ENCODE results near the gene CLIP2.

Gene CLIP2

GRCh38 chr7:74282748-74283459 lies 6.3 kb upstream of the CLIP2 start:
- no peak for TF ChIP-seq GLIS3 (CRISPR knock-in tag; IDR thresholded peaks at IDR 0.05)
- no peak for TF ChIP-seq POU6F1 (CRISPR knock-in tag; IDR thresholded peaks at IDR 0.05; ENCODE audit: borderline replicate concordance, low read depth)
- no peak for TF ChIP-seq OSR1 (CRISPR knock-in tag; IDR thresholded peaks at IDR 0.05)
- TF ChIP-seq ZNF565 (CRISPR knock-in tag; conservative IDR thresholded peaks at IDR 0.05; ENCODE audit: low read depth), result no peak
- no peak for TF ChIP-seq TSHZ2 (CRISPR knock-in tag; IDR thresholded peaks at IDR 0.05)
- TF ChIP-seq ISL1 (CRISPR knock-in tag; IDR thresholded peaks at IDR 0.05), result no peak
- no peak for TF ChIP-seq ARNTL (CRISPR knock-in tag; IDR thresholded peaks at IDR 0.05; ENCODE audit: borderline replicate concordance, low read depth)
- no peak for TF ChIP-seq TCF4 (CRISPR knock-in tag; IDR thresholded peaks at IDR 0.05; ENCODE audit: borderline replicate concordance)
- no peak for TF ChIP-seq ZNF8 (CRISPR knock-in tag; IDR thresholded peaks at IDR 0.05)
- TF ChIP-seq ZFP30 (CRISPR knock-in tag; IDR thresholded peaks at IDR 0.05), result no peak
- no peak for TF ChIP-seq CREB5 (CRISPR knock-in tag; IDR thresholded peaks at IDR 0.05; ENCODE audit: low read depth)
- no peak for TF ChIP-seq BACH2 (CRISPR knock-in tag; IDR thresholded peaks at IDR 0.05; ENCODE audit: borderline replicate concordance)
- no peak for TF ChIP-seq RARB (CRISPR knock-in tag; IDR thresholded peaks at IDR 0.05)

GRCh38 chr7:74283858-74284447 lies 5.3 kb upstream of the CLIP2 start:
- no peak for TF ChIP-seq ZC3H10 (CRISPR knock-in tag; IDR thresholded peaks at IDR 0.05)
- TF ChIP-seq RARB (CRISPR knock-in tag; IDR thresholded peaks at IDR 0.05), result no peak
- no peak for TF ChIP-seq OSR1 (CRISPR knock-in tag; IDR thresholded peaks at IDR 0.05)
- no peak for TF ChIP-seq POU6F1 (CRISPR knock-in tag; IDR thresholded peaks at IDR 0.05; ENCODE audit: borderline replicate concordance, low read depth)
- TF ChIP-seq ARNTL (CRISPR knock-in tag; IDR thresholded peaks at IDR 0.05; ENCODE audit: borderline replicate concordance, low read depth), result no peak
- TF ChIP-seq SNAI2 (CRISPR knock-in tag; IDR thresholded peaks at IDR 0.05), result no peak
- no peak for TF ChIP-seq ZFP30 (CRISPR knock-in tag; IDR thresholded peaks at IDR 0.05)
- ATAC-seq, result no peak

More at GRCh38 chr7:74282748-74283459, 6.3 kb upstream of the CLIP2 start:
- ATAC-seq, result no peak

- ATAC-seq, result no peak
- TF ChIP-seq ZC3H10 (CRISPR knock-in tag; IDR thresholded peaks at IDR 0.05), result no peak
- no peak for TF ChIP-seq TOX (CRISPR knock-in tag; IDR thresholded peaks at IDR 0.05; ENCODE audit: borderline replicate concordance)
- no peak for TF ChIP-seq POU6F1 (CRISPR knock-in tag; IDR thresholded peaks at IDR 0.05; ENCODE audit: borderline replicate concordance, low read depth)
- TF ChIP-seq ESRRG (CRISPR knock-in tag; IDR thresholded peaks at IDR 0.05), result no peak
- TF ChIP-seq CSRNP3 (CRISPR knock-in tag; IDR thresholded peaks at IDR 0.05), result no peak
- no peak for TF ChIP-seq RARB (CRISPR knock-in tag; IDR thresholded peaks at IDR 0.05)
- no peak for TF ChIP-seq OSR1 (CRISPR knock-in tag; IDR thresholded peaks at IDR 0.05)
- no peak for TF ChIP-seq TCF4 (CRISPR knock-in tag; IDR thresholded peaks at IDR 0.05; ENCODE audit: borderline replicate concordance)
- TF ChIP-seq CSDC2 (CRISPR knock-in tag; IDR thresholded peaks at IDR 0.05), result no peak
- TF ChIP-seq ZFP30 (CRISPR knock-in tag; IDR thresholded peaks at IDR 0.05), result no peak
- no peak for TF ChIP-seq BACH2 (CRISPR knock-in tag; IDR thresholded peaks at IDR 0.05; ENCODE audit: borderline replicate concordance)
- TF ChIP-seq TSHZ2 (CRISPR knock-in tag; IDR thresholded peaks at IDR 0.05), result no peak
- no peak for TF ChIP-seq SNAI2 (CRISPR knock-in tag; IDR thresholded peaks at IDR 0.05)
- no peak for TF ChIP-seq CREB5 (CRISPR knock-in tag; IDR thresholded peaks at IDR 0.05; ENCODE audit: low read depth)
Measured at GRCh38 chr7:74284781-74285259, 4.4 kb upstream of the CLIP2 start.

All from SK-N-SH treated with all-trans-retinoic acid at 6 μM for 48 hours (cell line).